Activated CD4-positive, alpha-beta T cell treated with anti-CD3 and anti-CD28 coated beads for 48 hours (primary cell): Measurements from ENCODE around the gene SHH.
"Not testable (repeated sequence)": the region's sequence is repeated elsewhere in the genome, so short reads cannot be mapped to it uniquely, and the experiment has no call there.

ENCODE experiments used
- DNase-seq: peaks from one replicate; pipeline ENCODE4 v3.0.0-alpha.2; 2020

SHH gene

GRCh38 chr7:155818820-155819168 is 6.5 kb upstream of the SHH start:
- no peak for DNase-seq

DNA sequence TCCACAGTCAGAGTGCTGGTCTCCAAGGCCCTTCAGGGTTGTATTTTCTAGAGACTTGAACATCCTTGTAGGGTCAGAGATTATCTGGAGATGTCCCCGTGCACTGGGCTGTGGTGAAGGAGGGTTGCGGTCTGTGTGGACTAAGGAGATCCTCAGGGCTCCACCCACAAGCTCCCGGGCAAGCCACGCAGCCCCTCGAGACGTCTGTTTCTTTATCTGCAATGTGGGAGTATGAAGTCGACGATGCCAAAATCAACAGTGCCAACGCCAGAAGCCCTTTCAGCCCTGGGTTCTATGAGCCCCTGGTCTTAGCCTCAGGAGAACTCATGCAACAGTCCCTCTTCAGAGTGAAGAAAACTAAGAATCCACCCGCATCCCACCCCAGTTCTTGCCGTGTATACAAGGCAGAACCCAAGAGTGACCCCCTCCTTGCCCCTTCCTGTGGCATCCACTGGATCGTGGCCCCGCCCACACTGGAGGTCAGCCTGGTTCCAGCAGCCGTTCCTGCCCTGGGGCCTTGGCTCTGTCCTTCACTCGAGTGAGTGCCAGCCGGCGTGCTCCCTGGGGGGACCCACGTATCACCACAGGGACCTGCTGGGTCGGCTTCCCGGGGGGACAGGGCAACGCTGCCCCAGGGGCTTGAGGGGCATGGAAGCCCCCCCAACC is 6.0 kb upstream of the SHH start:
- DNase-seq, result no peak

DNA sequence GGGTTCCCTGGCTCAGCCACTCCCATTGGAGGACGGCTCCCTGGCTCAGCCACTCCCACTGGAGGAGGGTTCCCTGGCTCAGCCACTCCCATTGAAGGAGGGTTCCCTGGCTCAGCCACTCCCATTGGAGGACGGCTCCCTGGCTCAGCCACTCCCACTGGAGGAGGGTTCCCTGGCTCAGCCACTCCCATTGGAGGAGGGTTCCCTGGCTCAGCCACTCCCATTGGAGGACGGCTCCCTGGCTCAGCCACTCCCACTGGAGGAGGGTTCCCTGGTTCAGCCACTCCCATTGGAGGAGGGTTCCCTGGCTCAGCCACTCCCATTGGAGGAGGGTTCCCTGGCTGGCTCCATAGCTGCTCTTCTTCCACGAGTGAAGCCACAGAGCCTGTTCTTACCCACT is 5.3 kb upstream of the SHH start:
- not testable (repeated sequence) for DNase-seq

GRCh38 chr7:155816996-155817395 is 4.7 kb upstream of the SHH start:
- no peak for DNase-seq

DNA sequence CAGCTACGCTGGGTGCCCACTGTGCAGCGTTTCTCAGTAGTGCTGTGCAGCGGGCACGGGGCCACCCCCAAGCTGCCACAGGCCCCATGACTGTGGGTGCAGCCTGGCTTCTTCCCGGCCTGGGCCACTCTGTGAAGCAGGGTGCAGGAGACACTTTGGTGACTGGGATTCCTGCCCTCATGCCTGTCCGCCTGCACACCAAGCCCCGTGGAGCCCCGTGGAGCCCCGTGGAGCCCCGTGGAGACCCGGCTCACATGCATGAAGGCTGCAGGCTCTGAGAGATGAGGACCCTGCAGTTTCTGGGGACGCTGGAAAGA is 3.9 kb upstream of the SHH start:
- no peak for DNase-seq

DNA sequence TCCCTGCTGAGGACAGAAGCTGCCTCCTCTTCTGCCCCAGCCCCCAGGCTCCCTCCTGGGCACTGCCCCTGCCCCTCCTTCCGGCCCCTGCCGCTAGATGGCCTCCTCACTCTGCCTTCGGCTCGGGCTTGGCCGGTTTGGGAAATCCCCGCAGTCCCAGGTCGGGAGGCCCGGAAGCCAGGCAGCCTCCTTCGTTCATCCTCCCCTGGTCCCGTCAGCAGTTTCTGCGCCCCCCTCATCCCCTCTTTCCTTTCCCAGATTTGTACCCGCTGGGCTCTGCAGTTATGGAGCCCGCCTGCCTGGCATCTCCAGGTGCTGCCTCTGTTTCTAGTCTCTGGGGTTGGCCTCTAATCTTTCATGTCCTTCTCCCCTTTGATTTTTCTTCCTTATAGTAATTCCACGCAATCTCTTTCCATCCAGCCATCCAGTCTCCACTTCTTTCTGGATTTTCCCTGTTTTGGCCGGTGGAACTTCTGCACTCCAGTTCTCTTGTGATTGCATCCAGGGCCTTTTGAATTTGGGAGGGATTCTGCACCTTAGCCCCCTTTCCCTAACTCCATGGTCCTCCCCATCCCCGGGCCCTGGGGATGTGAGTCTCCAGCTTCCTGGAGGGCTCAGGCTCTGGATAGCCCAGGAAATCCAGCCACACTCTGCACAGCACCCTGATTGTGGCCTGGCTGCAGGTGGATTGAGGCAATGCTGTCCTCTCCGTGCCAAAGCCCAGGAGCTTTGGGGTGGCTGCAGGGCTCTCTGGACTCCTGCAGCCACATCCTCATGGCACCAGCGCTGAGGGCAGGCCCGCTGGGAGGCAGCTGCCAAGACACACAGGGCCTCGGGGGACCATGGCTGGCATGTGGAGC is 3.3 kb upstream of the SHH start:
- DNase-seq, result peak; percentile 85

DNA sequence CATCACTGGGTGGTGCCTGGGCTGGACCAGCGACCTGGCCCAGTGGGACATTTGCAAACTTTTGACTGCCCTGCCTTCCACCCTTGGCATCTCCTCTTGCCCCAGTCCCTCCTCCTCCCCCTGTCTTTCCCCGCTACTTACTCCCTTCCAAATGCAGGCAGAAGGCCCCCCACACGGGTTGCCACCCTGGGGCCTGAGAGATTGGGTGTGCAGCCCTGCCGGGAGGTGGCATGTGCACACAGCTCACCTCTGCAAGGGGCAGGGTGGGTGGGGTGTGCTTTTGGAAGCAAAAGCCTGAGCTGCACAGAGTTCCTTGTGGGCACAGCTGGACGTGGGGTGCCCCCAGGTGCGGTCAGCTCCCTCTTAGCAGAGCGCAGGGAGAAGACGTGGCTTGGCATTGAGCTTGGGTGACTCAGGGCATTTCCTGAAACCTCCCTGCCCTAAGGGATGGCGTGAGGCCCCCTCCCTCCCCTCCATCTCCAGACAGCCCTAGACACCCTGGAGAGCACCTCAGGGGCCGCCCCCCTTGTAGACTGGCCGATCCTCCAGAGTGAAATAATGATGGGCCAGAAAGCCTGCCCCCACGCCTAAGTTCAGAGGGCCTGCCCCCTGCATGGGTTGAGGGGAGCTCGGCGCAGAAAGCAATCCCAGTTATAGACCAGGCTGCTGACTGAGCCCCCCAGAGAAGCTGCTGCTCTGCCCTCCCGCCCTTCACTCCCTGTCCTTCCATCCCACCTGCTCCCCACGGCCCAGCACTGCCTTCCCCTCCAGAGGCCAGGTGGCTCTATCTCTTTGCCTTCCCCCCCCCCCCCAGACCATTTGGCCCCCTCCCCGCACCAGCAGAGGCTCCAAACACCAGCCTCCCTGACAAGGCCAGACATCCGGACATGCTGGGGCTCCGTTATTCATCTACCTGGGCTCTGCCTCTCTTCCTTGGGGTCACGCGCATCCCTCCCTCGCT is 2.3 kb upstream of the SHH start:
- no peak for DNase-seq

- DNase-seq, result no peak
Measured at GRCh38 chr7:155813546-155814315, 1.5 kb upstream of the SHH start.

GRCh38 chr7:155813125-155813524 is 862 bp upstream of the SHH start:
- no peak for DNase-seq

- DNase-seq, result no peak
Measured at GRCh38 chr7:155811560-155811894, 736 bp downstream of the SHH start.

DNA sequence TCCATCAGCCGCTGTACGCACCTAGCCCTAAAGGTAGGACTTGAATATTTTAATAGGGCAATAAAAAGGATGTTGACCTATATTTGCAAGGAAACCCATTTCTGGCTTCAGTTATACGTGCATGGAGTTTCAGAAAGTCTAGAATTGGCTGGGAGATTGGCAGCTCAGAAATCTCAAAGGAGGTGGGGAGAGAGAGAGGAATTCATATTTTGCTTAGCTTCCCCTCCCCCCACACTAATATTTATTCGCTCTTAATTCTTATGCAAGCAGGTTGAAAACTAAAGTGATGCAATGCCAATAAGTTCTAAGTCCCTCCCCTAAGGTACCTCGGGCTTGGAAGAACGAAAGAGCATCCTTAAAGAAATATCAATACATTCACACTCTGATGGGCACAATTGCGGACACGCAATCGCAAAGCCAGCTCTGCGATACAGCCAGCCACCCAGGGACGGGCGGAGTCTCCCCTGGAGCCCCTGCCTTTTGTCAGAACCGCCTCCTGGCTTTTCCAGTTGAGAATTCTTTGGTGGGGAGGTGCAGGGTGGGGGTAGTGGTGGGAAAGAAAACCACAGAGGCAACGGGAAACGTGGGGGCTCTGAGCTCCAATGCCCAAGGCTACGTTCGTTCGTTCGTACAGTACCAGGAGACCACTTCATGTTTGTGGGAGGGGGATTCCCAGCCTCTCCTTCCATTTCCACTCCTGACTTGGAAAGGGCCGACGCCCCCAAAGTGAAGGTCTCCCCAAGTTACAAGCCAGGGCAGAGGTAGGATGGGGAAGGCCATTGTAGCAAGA is 1.3 kb downstream of the SHH start:
- DNase-seq, result no peak

- no peak for DNase-seq
Measured at GRCh38 chr7:155809947-155810769, 2.1 kb downstream of the SHH start.

GRCh38 chr7:155809332-155809946 is 2.8 kb downstream of the SHH start:
- DNase-seq, result no peak

- no peak for DNase-seq
Measured at GRCh38 chr7:155808549-155809331, 3.5 kb downstream of the SHH start.

DNA sequence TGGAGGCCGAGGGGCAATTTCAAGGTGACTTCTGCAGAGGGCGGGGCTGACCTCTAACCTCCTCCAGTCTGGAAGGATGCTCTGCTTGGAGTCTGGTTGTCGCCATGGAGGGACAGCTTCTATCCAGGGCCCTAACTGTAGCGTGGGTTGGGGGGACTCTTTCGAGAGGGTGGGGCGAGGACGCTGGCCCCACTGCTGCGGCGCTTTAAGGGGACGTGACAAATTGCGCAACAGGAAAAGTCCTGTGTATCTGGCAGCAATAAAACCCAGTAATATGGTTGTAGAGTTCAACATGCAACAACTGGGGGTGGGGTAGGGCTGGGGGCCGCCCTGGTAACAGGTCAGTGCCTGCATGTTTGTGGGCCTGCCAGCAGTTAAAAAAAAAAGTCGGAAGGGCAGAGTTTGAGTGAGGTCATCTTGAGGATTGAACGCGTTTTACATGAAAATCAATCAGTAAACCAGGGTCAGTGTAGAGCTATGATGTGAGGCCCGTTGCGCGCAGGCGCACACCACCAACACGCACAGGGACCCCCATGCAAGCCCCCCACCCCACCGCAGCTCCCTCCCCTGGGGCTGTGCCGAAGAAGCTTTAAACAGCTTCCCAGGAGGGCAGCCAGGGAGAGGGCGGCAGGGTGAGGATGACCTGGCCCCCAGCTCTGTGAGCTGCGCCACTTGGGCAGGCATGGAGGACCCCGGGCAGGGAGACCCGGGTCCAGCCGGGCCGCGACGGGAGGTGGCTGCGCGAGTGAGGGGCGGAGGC is 4.3 kb downstream of the SHH start:
- DNase-seq, result no peak

DNA sequence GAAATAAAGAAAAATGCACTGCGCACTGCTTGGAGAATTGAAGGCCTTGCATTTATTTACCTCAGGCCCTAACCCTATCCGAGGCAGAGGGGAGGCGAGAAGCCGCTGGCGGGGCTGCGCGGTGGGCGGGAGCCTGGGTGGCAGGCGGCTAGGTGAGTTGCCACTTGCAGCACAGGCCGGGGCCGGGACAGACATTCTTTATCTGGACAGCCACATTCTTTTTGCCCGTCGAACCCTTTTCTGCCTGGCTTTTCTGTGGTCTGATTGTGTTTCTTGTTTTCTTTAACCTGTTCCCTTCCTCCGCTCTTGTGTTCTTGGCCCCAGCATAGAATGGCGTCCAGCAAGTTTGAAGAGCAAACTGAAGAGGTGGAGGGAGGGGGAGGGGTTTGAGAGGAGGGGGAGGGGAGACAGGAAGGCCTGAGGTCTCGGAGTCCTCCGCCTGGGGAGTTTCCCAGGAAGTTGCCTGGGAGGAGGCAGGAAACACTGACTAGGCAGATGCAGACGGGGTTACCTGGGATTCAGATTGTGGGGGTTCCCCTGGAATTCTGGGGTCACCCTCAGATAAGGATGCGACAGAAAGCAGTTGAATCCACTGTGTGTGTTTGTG is 5.1 kb downstream of the SHH start:
- no peak for DNase-seq

- no peak for DNase-seq
Measured at GRCh38 chr7:155806096-155806871, 6.0 kb downstream of the SHH start.

DNA sequence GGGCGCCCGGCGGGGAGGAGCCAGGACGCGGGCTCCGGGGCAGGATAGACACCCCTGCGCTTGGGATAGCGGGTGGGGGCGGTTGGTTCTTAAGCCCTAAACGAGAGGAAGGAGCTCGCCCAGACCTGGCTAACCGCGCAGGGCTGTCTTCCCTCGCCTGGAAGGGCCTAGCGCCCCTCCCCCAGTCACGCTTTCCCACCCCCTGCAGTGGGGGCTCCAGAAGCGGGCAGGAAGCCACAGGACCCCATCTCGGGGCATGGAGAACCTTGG is 6.5 kb downstream of the SHH start:
- DNase-seq, result no peak
